HepG2 (cell line): Measurements from ENCODE around the gene MRPL28. TPM values are rescaled to one million over a fixed set of nuclear protein-coding genes. Genes with fewer than 3 reads are reported as not detected.

Source experiments
- CENPBD1 ChIP-seq: sonication (generic); formaldehyde crosslinking; IDR thresholded peaks from 2 replicates; pipeline ENCODE4 v1.8.0; 2022; ENCODE audit warnings: missing genetic modification reagents, low read depth, mild to moderate bottlenecking, borderline replicate concordance
- DNMT3B ChIP-seq: conservative IDR thresholded peaks from 2 replicates; pipeline ENCODE4 v1.6.1; 2016; ENCODE audit warnings: missing biosample characterization, control low read depth
- EEA1 ChIP-seq: sonication (generic); formaldehyde crosslinking; IDR thresholded peaks from 2 replicates; pipeline ENCODE4 v1.5.1; 2020; ENCODE audit warnings: mild to moderate bottlenecking, missing genetic modification reagents, borderline replicate concordance
- ERF ChIP-seq: IDR thresholded peaks from 2 replicates; pipeline ENCODE4 v1.6.1; 2018; ENCODE audit warnings: missing biosample characterization, missing genetic modification reagents
- GATAD2A ChIP-seq: IDR thresholded peaks from 2 replicates; pipeline ENCODE4 v1.6.1; 2016
- IRF9 ChIP-seq: sonication (generic); formaldehyde crosslinking; IDR thresholded peaks from 2 replicates; pipeline ENCODE4 v1.8.0; 2022; ENCODE audit warnings: missing genetic modification reagents, mild to moderate bottlenecking, borderline replicate concordance
- KAT7 ChIP-seq: IDR thresholded peaks from 2 replicates; pipeline ENCODE4 v1.6.1; 2018; ENCODE audit warnings: borderline replicate concordance, missing compliant biosample characterization
- KDM5B ChIP-seq: sonication (generic); formaldehyde crosslinking; IDR thresholded peaks from 2 replicates; pipeline ENCODE4 v1.4.0; 2020; ENCODE audit warnings: missing genetic modification reagents, mild to moderate bottlenecking, borderline replicate concordance
- NONO ChIP-seq, 2 experiments: fragments of 450-650 bp in 1 of 2; sonication (generic) in 1 of 2; formaldehyde crosslinking in 1 of 2; IDR thresholded peaks in 1 of 2; conservative IDR thresholded peaks in 1 of 2; 2 replicates each; pipeline versions ENCODE4 v1.6.1 to v1.8.0; 2017 to 2022; ENCODE audit warnings: mild to moderate bottlenecking in 1 of 2, missing genetic modification reagents in 1 of 2, moderate library complexity in 1 of 2
- PCBP1 ChIP-seq: fragments of 200-400 bp; formaldehyde crosslinking; IDR thresholded peaks from 2 replicates; pipeline ENCODE4 v1.6.1; 2017; ENCODE audit warnings: mild to moderate bottlenecking, low read depth, low read length, borderline replicate concordance
- RAD21 ChIP-seq: fragments of 450-650 bp; formaldehyde crosslinking; IDR thresholded peaks from 2 replicates; pipeline ENCODE4 v1.5.0; 2020; ENCODE audit warnings: mild to moderate bottlenecking
- RBM22 ChIP-seq: fragments of 200-400 bp; formaldehyde crosslinking; optimal IDR thresholded peaks from 2 replicates; pipeline ENCODE3; 2017; ENCODE audit warnings: mild to moderate bottlenecking, low read length, moderate library complexity
- SMAD1 ChIP-seq: sonication (generic); formaldehyde crosslinking; IDR thresholded peaks from 2 replicates; pipeline ENCODE4 v1.4.0; 2020; ENCODE audit warnings: missing genetic modification reagents, low read depth, mild to moderate bottlenecking, borderline replicate concordance
- TCF7 ChIP-seq: sonication (generic); IDR thresholded peaks from 2 replicates; pipeline ENCODE4 v1.6.1; 2016; ENCODE audit warnings: antibody characterized with exemption, low read depth
- TP53 ChIP-seq: sonication (generic); formaldehyde crosslinking; conservative IDR thresholded peaks from 2 replicates; pipeline ENCODE4 v1.4.0; 2020; ENCODE audit warnings: missing genetic modification reagents
- ZBTB40 ChIP-seq, 2 experiments: fragments of 450-650 bp in 1 of 2; sonication (generic) in 1 of 2; formaldehyde crosslinking in 1 of 2; IDR thresholded peaks; 2 replicates each; pipeline versions ENCODE4 v1.6.1 to v1.8.0; 2016 to 2022; ENCODE audit warnings: antibody characterized with exemption in 1 of 2, mild to moderate bottlenecking in 1 of 2, missing genetic modification reagents in 1 of 2
- ZFP36L1 ChIP-seq: sonication (generic); formaldehyde crosslinking; IDR thresholded peaks from 2 replicates; pipeline ENCODE4 v1.8.0; 2022; ENCODE audit warnings: mild to moderate bottlenecking, missing genetic modification reagents, moderate library complexity
- ZNF136 ChIP-seq: sonication (generic); formaldehyde crosslinking; IDR thresholded peaks from 2 replicates; pipeline ENCODE4 v1.8.1; 2022; ENCODE audit warnings: low read depth, mild to moderate bottlenecking, moderate library complexity, missing genetic modification reagents
- ZNF256 ChIP-seq: sonication (generic); formaldehyde crosslinking; conservative IDR thresholded peaks from 2 replicates; pipeline ENCODE4 v1.4.0; 2020; ENCODE audit warnings: missing genetic modification reagents
- ZNF468 ChIP-seq: sonication (generic); formaldehyde crosslinking; IDR thresholded peaks from 2 replicates; pipeline ENCODE4 v1.8.0; 2022; ENCODE audit warnings: mild to moderate bottlenecking, moderate library complexity, missing genetic modification reagents
- ZNF564 ChIP-seq: sonication (generic); formaldehyde crosslinking; IDR thresholded peaks from 2 replicates; pipeline ENCODE4 v1.8.1; 2023; ENCODE audit warnings: mild to moderate bottlenecking, missing genetic modification reagents
- polyA plus RNA-seq, 8 experiments: library from polyadenylated mRNA; depleted of rRNA in 3 of 8; stranded (reverse) in 7 of 8; unstranded in 1 of 8; fragments of >200 nt; fragmentation: Illumina TruSeq in 4 of 8; extraction: Trizol in 4 of 8; gene quantifications; 2 replicates each; pipeline versions ENCODE4 v1.2.1 to v1.2.3, GENCODE V29; 2011 to 2016; ENCODE audit warnings: low read depth in 4 of 8, missing spikeins in 1 of 8, mixed read lengths in 1 of 8; ENCODE audit not compliant: insufficient read depth in 1 of 8
- total RNA-seq, 5 experiments: library from RNA; depleted of rRNA; stranded (reverse); fragments of >200 nt; fragmentation: Illumina TruSeq; extraction: Trizol; gene quantifications; 2 replicates each; pipeline ENCODE4 v1.2.3, GENCODE V29; 2016; ENCODE audit warnings: low read depth in 1 of 5

MRPL28 gene
- total and polyA plus RNA-seq, 2 of the 13 experiments (the other 11 are each of a cell fraction or from before 2014, with no cell fraction given) = 114 to 135 TPM

GRCh38 chr16:391885-392335, 21.6 kb upstream of the MRPL28 start (continued):
- TF ChIP-seq ERF (CRISPR knock-in tag) (no peak; the same call in 1 of the 2 replicates), ZNF136 (CRISPR knock-in tag) (no peak), EEA1 (CRISPR knock-in tag) (no peak), ZNF256 (CRISPR knock-in tag) (no peak), SMAD1 (no peak), ZBTB40 (IDR thresholded peaks at IDR 0.05) (no peak), ZBTB40 (CRISPR knock-in tag; IDR thresholded peaks at IDR 0.05) (no peak), KAT7 (CRISPR knock-in tag) (no peak), IRF9 (CRISPR knock-in tag) (peak; percentile 23; the same call in 1 of the 2 replicates), RAD21 (CRISPR knock-in tag) (peak; percentile 94), KDM5B (no peak), RBM22 (no peak), TCF7 (no peak), DNMT3B (CRISPR knock-in tag) (no peak), CENPBD1 (CRISPR knock-in tag) (no peak), PCBP1 (no peak), ZNF468 (no peak), GATAD2A (CRISPR knock-in tag) (peak; percentile 34; the same call in 1 of the 2 replicates), ZNF564 (CRISPR knock-in tag) (no peak), NONO (IDR thresholded peaks at IDR 0.05) (no peak), NONO (CRISPR knock-in tag; conservative IDR thresholded peaks at IDR 0.05) (no peak), TP53 (no peak), ZFP36L1 (no peak)
